GM12891 (cell line): ENCODE data around the gene WNT7B.

Experiments
- POLR2A ChIP-seq: IDR thresholded peaks from 2 replicates; pipeline ENCODE4 v1.6.1; 2011; ENCODE audit warnings: low read depth, low read length, control low read depth
- POLR2AphosphoS5 ChIP-seq: IDR thresholded peaks from 2 replicates; pipeline ENCODE4 v1.6.1; 2011; ENCODE audit warnings: low read depth, low read length, control low read depth
- SPI1 ChIP-seq: IDR thresholded peaks from 2 replicates; pipeline ENCODE4 v1.6.1; 2011; ENCODE audit warnings: low read depth, low read length, control low read depth
- TAF1 ChIP-seq: IDR thresholded peaks from 2 replicates; pipeline ENCODE4 v1.6.1; 2011; ENCODE audit warnings: low read depth, low read length, control low read depth

DNA sequence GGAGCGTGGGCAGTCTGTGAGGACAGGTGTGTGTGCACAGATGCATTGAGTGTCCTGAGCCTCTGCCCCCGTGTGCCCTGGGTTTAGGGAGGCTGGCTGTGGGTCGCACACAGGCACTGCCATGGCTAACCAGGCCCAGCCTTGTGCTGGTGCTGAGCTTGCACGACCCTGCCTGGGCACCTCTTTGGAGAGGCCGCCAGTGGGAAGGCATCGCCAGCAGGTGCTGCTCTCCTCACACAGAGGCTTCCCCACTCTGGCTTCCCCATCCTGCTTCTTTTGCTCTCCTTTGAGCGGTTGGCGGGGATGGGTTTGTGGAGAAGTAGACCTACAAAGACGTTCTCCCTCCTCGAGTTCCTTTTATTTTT lies 4.1 kb downstream of the WNT7B start:
- no peak for TF ChIP-seq POLR2AphosphoS5
- no peak for TF ChIP-seq TAF1
- TF ChIP-seq POLR2A: no peak
- TF ChIP-seq SPI1: no peak
